GM18517 (cell line): ENCODE measurements around the gene ANGPT4.

Experiments used
- ATAC-seq: cut with Tn5 transposase; IDR thresholded peaks from one replicate; pipeline ENCODE4 v1.9.1; 2021; ENCODE audit warnings: mild to moderate bottlenecking, moderate library complexity; ENCODE audit not compliant: unreplicated experiment

ANGPT4 gene

DNA sequence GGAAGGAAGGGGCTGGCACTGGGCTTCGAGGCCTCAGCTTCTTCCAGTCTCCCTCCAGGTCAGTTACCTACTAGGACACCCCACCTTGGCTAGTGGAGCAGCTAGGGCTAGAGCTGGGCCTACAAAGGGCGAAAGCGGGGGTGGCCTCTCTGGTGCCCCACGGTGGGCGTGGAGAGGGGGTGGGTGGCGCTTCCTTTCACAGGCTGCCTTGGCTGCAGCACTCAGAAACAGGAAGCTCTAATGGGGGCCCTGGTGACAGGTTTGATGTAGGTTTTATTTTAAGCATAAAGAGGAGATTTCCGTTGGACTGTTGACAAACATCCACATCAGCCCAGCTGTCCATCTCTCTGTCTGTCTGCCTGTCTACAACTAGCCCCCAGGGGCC is 69.2 kb downstream of the ANGPT4 start:
- ATAC-seq: no peak

GRCh38 chr20:845941-846893 is 69.9 kb downstream of the ANGPT4 start:
- no peak for ATAC-seq

GRCh38 chr20:845226-845868 is 70.8 kb downstream of the ANGPT4 start:
- ATAC-seq: no peak

- ATAC-seq: peak; percentile 92
Observed at GRCh38 chr20:844473-845225, 71.5 kb downstream of the ANGPT4 start.

DNA sequence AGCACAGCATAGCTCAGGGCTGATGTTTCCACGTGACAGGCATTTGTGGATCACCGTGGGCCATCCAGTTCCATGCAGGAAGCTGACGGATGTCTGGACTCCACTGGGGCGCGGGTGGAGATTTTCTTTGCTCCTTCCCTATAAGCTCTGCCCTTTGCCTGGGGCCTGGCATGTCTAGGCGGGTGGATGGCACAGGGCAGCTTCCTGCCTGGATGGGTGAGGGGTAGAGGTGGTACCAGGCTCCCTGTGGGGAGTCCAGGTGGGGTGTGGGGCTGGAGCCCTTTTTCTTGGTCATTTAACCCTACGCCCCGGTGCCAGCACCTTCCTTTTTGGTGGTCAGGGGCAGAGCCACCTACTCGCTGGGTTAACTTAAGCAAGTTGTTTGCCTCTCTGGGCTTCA is 72.2 kb downstream of the ANGPT4 start:
- no peak for ATAC-seq

GRCh38 chr20:842547-842940 is 73.6 kb downstream of the ANGPT4 start:
- ATAC-seq: no peak

DNA sequence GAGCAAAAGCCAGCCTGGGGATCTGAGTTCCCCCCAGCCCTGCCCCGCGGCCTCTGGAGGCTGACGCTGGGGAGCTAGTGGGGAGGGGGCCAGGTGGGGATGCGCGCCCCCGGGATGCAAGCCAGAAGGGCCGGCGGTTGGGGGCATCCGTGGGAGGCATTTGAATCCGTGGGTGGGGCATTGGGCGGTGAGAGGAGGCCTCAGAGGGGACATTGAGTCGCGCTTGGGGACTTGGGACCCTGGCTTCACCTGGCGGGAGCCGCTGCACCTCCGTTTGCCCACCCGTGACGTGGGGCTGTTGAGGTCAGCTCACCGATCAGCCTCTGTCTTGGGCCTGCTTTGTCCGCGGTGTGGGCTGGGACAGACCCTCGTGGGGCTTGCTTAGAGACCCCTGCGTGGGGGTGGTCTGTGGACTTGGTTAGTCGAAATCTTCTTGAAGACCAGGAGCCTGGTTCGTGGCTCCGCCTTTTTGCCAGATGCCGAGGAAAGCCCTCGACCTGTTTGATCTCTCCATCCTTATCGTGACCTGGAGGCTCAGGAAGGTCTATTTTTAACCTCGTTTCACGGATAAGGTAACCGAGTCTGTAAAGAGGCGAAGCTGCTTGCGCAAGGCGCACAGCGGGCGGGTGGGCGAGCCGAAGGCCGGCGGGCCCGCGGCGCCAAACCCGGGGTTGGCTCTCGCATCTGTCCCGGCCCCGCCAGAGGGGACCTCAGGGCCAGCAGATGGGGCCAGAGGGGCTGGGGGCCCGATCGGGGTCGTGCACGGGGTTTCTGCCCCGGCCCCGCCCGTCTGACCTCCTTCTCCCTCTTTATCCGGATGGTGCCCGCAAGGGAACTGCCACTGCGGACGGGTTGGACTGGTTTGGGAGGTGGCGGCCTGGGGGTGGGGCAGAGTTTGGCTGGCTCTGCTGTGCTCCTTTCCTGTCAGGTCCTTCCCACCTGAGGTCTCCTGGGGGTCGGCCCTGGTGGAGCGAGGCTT is 74.3 kb downstream of the ANGPT4 start:
- no peak for ATAC-seq

DNA sequence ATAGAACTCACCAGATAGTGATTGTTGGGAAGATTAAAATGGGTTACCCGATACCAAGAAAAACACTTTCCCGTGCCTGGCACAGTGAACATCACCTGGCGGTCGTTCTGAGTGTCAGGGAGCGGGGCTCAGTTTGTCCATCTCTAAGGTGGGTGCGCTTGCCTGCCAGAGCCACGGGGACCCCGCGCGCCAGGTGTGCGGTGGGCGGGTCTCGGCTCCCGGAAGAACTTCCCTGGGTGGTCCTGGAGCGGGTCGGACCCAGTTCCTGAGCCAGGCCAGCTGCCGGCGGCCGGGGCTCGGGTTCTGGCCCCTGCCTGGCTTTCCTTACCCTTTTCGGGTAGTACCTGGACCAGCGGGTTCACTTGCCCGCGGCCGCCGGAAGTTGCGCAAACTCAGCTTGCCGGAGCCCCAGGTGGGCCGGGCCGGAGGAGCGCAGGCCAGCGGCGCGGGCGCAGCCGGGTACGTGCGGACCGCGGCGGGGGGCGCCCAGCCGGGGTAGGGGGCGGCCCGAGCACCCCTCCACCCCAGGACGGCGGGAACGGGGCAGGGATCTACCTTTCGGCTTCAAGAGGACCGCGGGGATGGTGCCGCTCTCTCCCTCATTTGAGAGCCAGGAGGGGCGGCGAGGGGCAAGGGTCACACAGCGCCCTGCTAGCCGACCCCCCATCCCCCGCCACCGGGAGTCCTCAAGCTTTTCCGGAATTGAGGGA is 75.1 kb downstream of the ANGPT4 start:
- no peak for ATAC-seq

- no peak for ATAC-seq
Observed at GRCh38 chr20:840503-840857, 75.7 kb downstream of the ANGPT4 start.

DNA sequence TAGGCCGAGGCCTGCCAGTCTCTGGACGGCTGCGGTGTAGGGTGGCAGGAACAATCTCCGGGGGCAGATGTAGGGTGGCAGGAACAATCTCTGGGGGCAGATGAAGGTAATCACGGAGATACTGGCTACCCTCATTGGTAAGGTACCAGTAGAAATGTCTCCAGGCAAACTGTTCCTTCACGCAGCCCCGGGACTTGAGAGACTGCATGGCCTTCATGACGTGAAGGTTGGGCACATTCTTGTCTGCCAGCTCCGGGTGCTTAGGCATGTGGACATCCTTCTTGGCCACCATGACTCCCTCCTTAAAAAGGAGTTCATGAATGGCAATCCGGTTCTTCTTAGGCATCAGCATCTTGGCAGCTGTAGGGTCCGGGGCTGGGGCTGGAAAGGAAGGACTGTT is 76.5 kb downstream of the ANGPT4 start:
- no peak for ATAC-seq

GRCh38 chr20:839015-839414 is 77.1 kb downstream of the ANGPT4 start:
- ATAC-seq: no peak

DNA sequence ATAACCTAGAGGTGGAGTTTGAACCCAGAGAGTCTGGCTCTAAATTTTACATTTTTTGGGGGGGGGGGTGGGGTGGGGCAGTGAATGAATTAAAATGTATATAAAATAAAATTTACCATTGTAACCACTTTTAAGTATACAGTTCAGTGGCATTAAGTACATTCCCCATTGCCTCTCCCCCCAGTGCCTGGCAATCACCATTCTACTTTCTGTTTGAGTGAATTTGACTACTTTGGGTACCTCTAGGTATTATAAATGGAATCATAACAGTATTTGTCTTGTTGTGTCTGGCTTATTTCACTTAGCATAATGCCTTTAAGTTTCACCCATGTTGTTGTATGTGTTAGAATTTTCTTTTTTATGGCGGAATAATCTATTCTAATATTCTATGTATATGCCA is 79.9 kb downstream of the ANGPT4 start:
- ATAC-seq: no peak

GRCh38 chr20:835608-836045 is 80.5 kb downstream of the ANGPT4 start:
- no peak for ATAC-seq

GRCh38 chr20:834151-834746 is 81.9 kb downstream of the ANGPT4 start:
- no peak for ATAC-seq

DNA sequence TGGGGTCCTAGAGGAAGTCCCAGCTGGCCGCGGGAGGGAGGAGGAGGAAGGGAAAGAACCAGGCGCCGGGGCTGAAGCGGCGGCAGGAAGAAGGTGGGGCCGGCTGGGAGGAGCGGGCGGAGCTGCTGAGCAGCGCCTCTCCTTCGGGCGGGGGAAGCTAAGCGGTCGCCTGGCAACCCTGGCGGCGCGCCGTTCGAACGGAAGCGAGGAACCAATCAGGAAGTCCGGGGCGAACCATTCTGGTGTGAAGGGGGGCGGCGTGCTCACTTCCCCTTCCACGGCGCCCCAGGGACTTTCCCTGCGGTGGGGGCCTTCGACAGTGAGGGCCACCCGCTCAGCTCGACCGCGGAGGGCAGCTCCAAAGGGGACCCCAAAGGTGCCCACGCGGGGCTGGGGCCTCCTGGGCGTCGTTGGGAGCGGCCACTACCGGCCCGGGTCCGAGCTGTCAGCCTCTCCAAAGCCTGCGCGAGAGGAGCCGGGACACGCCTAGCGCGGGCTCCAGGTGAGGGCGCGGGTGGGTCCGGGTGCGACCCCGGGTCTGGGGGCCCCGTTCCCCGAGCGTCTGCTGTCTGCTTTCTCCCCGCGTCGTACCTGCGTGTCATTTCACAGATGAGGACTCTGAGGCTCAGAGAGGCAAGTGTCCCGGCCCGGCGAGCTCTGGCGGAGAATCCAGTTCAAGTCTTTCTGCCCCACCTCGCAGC is 82.5 kb downstream of the ANGPT4 start, which contains the start of gene FAM110A:
Gene FAM110A, plus strand, starts transcription at position 266 of the 701 bp plus-strand sequence. CDS start 11,090 bp downstream, outside the sequence.
- ATAC-seq: peak; percentile 92

GRCh38 chr20:833121-833449 is 83.0 kb downstream of the ANGPT4 start:
- peak; percentile 38 for ATAC-seq

DNA sequence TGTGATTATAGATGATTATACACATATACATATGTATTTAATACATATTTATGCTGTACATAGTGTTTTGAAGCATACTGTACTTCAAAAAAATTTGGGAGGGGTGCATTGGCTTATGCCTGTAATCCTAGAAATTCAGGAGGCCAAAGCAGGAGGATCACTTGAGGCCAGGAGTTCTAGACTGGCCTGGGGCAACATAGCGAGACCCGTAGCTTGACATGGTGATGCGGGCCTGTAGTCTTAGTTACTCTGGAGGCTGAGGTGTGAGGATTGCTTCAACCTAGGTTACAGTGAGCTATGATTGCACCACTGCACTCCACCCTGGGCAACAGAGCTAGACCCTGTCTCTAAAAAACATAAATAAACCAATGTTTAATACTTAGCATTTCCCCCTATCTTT is 84.2 kb downstream of the ANGPT4 start:
- ATAC-seq: no peak

- ATAC-seq: no peak
Observed at GRCh38 chr20:831251-831650, 84.9 kb downstream of the ANGPT4 start.

DNA sequence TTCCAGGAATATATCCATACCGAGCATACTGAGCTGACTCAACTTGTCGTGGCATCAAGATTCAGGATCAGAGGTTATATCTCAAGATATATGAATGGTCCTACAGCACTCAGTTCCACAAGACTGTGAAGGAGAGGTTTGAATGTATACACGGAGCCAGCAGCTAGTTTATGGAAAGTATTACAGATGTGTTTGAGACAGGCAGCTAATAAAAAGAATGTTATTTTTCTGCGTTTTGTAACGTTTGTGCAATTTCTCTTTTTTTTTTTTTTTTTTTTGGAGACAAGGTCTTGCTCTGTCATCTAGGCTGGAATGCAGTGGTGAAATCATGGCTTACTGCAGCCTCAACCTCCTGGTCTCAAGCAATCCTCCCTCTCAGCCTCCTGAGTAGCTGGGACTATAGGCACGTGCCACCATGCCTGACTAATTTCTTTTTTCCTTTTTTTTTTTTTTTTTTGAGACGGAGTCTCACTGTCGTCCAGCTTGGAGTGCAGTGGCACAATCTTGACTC is 86.1 kb downstream of the ANGPT4 start:
- no peak for ATAC-seq
